Cardiac fibroblast (primary cell): ENCODE measurements around the gene AXIN2.

Experiments
- DNase-seq, 2 donors: peaks; one replicate each; pipeline versions ENCODE4 v3.0.0 to v3.0.0-alpha.2; 2010; ENCODE audit warnings: low read depth in 2 of 2
- H3K4me3 ChIP-seq, 2 donors: replicated peaks in 1 of 2; 1 replicate in 1 of 2; 2 replicates in 1 of 2; pipeline ENCODE4 v1.5.1; 2011; ENCODE audit warnings: low read depth in 2 of 2, low read length in 2 of 2, mild to moderate bottlenecking in 2 of 2, moderate library complexity in 1 of 2
- CTCF ChIP-seq: IDR thresholded peaks from one replicate; pipeline ENCODE4 v1.5.1; 2011; ENCODE audit warnings: low read depth, mild to moderate bottlenecking, low read length, inconsistent platforms

Gene AXIN2

GRCh38 chr17:65565559-65565958, 4.1 kb upstream of the AXIN2 start:
- H3K4me3 ChIP-seq: no peak overlapping the region
- no peak for DNase-seq
- no peak for TF ChIP-seq CTCF

DNA sequence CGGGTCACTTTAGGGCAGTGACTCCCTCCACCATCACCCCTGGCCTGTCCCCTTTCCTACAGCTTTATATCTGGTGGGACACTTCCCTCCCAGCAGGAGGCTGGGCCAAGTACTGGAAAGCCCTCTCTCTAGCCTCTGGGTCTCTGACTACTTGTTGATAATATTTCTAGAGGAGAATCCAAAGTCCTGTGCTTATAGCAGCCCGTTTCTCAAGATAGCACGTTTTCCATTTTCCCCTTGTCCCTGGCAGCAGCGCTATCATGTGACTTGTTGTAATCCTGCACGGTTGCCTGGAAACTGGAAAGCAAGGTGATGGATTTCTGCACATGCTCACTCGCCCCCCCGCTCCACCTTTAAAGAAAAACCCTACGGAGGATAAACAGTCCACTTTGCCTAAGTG, 3.3 kb upstream of the AXIN2 start:
- no peak for TF ChIP-seq CTCF
- no peak overlapping the region for H3K4me3 ChIP-seq
- DNase-seq: peak in 1 of 2 donors; percentile 75

- DNase-seq: no peak
- no peak for TF ChIP-seq CTCF
- peak overlapping the region in 1 of 2 donors; percentile 69 for H3K4me3 ChIP-seq
Measured at GRCh38 chr17:65562206-65562531, 721 bp upstream of the AXIN2 start.

DNA sequence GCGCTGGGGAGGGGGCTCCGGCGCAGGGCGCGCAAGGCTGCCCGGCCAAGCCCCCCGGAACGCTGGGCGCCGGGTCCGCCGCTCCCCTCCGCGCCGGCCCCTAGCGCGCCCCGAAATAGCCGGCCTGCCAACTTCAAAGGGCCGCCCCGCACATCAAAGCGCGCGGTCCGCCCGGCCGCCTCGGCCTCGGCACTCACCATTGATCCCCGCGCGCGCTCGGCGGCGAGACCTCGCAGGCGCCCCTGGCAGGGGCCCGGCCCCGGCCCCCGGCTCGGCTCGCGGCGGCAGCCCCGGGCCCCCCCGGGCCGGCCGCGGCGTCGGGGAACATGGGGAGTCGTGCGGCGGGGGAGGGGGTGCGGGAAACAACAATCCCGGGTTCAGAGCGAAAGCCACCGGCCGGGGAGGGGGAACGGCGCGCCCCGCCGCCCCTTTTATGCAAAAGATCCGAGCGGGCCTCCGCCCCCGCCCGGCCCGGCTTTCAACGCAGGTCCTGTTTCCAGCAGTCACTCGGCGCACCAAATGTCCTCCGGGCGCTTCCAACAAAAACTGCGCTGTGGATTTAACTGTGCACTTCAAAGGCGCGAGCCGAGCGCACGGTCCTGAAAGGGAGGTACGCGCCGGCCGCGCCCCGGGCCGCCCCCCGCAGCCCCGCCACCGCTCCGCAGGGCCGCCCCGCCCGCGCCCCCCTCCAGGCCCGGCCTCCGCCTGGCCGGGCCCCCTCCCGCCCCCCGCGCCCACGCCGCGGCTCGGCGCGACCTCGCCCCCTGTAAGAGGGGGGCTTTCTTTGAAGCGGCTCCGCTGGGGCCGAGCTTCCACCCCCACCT, 608 bp downstream of the AXIN2 start:
- no peak for TF ChIP-seq CTCF
- DNase-seq: peak; percentile 88 to 94
- peak overlapping the region; percentile 69 to 76 for H3K4me3 ChIP-seq

- peak overlapping the region; percentile 69 to 76 for H3K4me3 ChIP-seq
- DNase-seq: peak in 1 of 2 donors; percentile 48
- no peak for TF ChIP-seq CTCF
Measured at GRCh38 chr17:65559804-65560627, 1.4 kb downstream of the AXIN2 start.

- no peak for TF ChIP-seq CTCF
- no peak for DNase-seq
- peak overlapping the region; percentile 69 to 76 for H3K4me3 ChIP-seq
Measured at GRCh38 chr17:65559461-65559803, 2.0 kb downstream of the AXIN2 start.
